Endothelial cell of umbilical vein (primary cell): Measurements from ENCODE around the gene MAPK9. TPM values are rescaled to one million over a fixed set of nuclear protein-coding genes. Genes with fewer than 3 reads are reported as not detected.

Source experiments
- BruUV-seq: library from RNA; stranded (reverse); fragments of 400-500 nt; replicated peaks from 2 replicates; lab custom pipeline; 2021; lab: Mats Ljungman, UMichigan
- CTCF ChIA-PET: fragments of 300-600, 350-600 bp; sonication (Branson Sonifier 250); formaldehyde crosslinking; loops from one replicate; lab custom pipeline; 2021; ENCODE audit warnings: antibody characterized with exemption, inconsistent platforms; lab: Charles Lee
- POLR2A ChIA-PET: fragments of 300-600, 350-600 bp; sonication (Branson Sonifier 250); formaldehyde crosslinking; loops from one replicate; lab custom pipeline; 2021; ENCODE audit warnings: antibody characterized with exemption, inconsistent platforms; lab: Charles Lee
- DNase-seq: peaks from one replicate; pipeline ENCODE4 v3.0.0-alpha.2; 2011; ENCODE audit warnings: low read depth, low spot score
- FAIRE-seq: peaks from 2 replicates; lab custom pipeline; 2011; peaks lifted over from hg19 to GRCh38; lab: Jason Lieb, UNC
- H2AFZ ChIP-seq: 2 replicates; pipeline ENCODE4 v1.6.0; 2012; ENCODE audit warnings: low read depth, low read length, control low read depth, inconsistent platforms
- H3K27ac ChIP-seq: 2 replicates; pipeline ENCODE4 v1.5.1; 2011; ENCODE audit warnings: low read depth, mild to moderate bottlenecking, control low read depth, low read length, moderate library complexity; ENCODE audit not compliant: insufficient read depth
- H3K27me3 ChIP-seq, 2 experiments: 2 replicates each; pipeline versions ENCODE4 v1.6.0 to v1.6.1; 2011; ENCODE audit warnings: low read length in 2 of 2, mixed read lengths in 1 of 2; ENCODE audit not compliant: control insufficient read depth in 2 of 2, insufficient read depth in 2 of 2
- H3K36me3 ChIP-seq, 2 experiments: 2 replicates in 1 of 2; 3 replicates in 1 of 2; pipeline ENCODE4 v1.5.1; 2011; ENCODE audit warnings: low read length in 2 of 2, mild to moderate bottlenecking in 1 of 2, moderate library complexity in 1 of 2; ENCODE audit not compliant: control insufficient read depth in 2 of 2, insufficient read depth in 2 of 2; ENCODE audit errors: extremely low read depth in 1 of 2
- H3K4me1 ChIP-seq: 3 replicates; pipeline ENCODE4 v1.5.1; 2011; ENCODE audit warnings: mild to moderate bottlenecking, low read length; ENCODE audit not compliant: control insufficient read depth, insufficient read depth; ENCODE audit errors: extremely low read depth
- H3K4me2 ChIP-seq: 2 replicates; pipeline ENCODE4 v1.6.1; 2011; ENCODE audit warnings: low read length, control low read depth, mixed read lengths; ENCODE audit not compliant: insufficient read depth
- H3K4me3 ChIP-seq, 3 experiments: fragments of 200-600 bp in 1 of 3; sonication (generic), shearing (Covaris generic) in 1 of 3; replicated peaks in 1 of 3; 2 replicates each; pipeline ENCODE4 v1.5.1; 2011 to 2016; ENCODE audit warnings: control low read depth in 3 of 3, low read length in 3 of 3, mild to moderate bottlenecking in 2 of 3, inconsistent platforms in 1 of 3, low read depth in 1 of 3, moderate library complexity in 1 of 3; ENCODE audit not compliant: insufficient read depth in 1 of 3
- H3K79me2 ChIP-seq: 2 replicates; pipeline ENCODE4 v1.6.0; 2012; ENCODE audit warnings: low read length, inconsistent platforms; ENCODE audit not compliant: control insufficient read depth, insufficient read depth
- H3K9ac ChIP-seq: replicated peaks from 2 replicates; pipeline ENCODE3; 2011; ENCODE audit warnings: low read length, control low read depth; ENCODE audit not compliant: insufficient read depth; ENCODE audit errors: extremely low read depth
- H3K9me1 ChIP-seq: replicated peaks from 3 replicates; pipeline ENCODE4 v1.6.0; 2011; ENCODE audit warnings: mild to moderate bottlenecking, low read length; ENCODE audit not compliant: control insufficient read depth, insufficient read depth; ENCODE audit errors: extremely low read depth
- H3K9me3 ChIP-seq: replicated peaks from 2 replicates; pipeline ENCODE4 v1.5.1; 2012; ENCODE audit warnings: low read length, inconsistent platforms; ENCODE audit not compliant: control insufficient read depth, insufficient read depth
- H4K20me1 ChIP-seq: replicated peaks from 2 replicates; pipeline ENCODE3; 2011; ENCODE audit warnings: mild to moderate bottlenecking, low read length; ENCODE audit not compliant: control insufficient read depth, insufficient read depth; ENCODE audit errors: extremely low read depth
- CTCF ChIP-seq, 2 donors: IDR thresholded peaks; 1 replicate in 1 of 2; 2 replicates in 1 of 2; pipeline ENCODE4 v1.5.1; 2011; ENCODE audit warnings: low read length in 2 of 2, mild to moderate bottlenecking in 2 of 2, moderate library complexity in 2 of 2, control low read depth in 1 of 2, inconsistent platforms in 1 of 2, low read depth in 1 of 2; ENCODE audit not compliant: insufficient read depth in 1 of 2; ENCODE audit errors: extremely low read depth in 1 of 2
- FOS ChIP-seq: IDR thresholded peaks from 2 replicates; pipeline ENCODE4 v1.6.1; 2011; ENCODE audit warnings: mild to moderate bottlenecking, low read length, moderate library complexity, borderline replicate concordance; ENCODE audit not compliant: insufficient read depth
- GATA2 ChIP-seq: IDR thresholded peaks from 2 replicates; pipeline ENCODE4 v1.7.0; 2011; ENCODE audit warnings: low read depth, mild to moderate bottlenecking, moderate library complexity, mixed read lengths, low read length; ENCODE audit not compliant: insufficient read length, insufficient read depth
- JUN ChIP-seq: IDR thresholded peaks from 2 replicates; pipeline ENCODE4 v1.6.1; 2011; ENCODE audit warnings: borderline replicate concordance, low read depth; ENCODE audit not compliant: insufficient read length, insufficient read depth
- MAX ChIP-seq: IDR thresholded peaks from 2 replicates; pipeline ENCODE4 v1.6.1; 2011; ENCODE audit not compliant: insufficient read depth, insufficient read length
- MYC ChIP-seq: IDR thresholded peaks from one replicate; pipeline ENCODE4 v1.6.1; 2011; ENCODE audit warnings: mild to moderate bottlenecking, low read depth, low read length
- POLR2A ChIP-seq: IDR thresholded peaks from 2 replicates; pipeline ENCODE4 v1.6.1; 2012; ENCODE audit warnings: low read depth, mild to moderate bottlenecking, control low read depth, low read length
- POLR2AphosphoS5 ChIP-seq: IDR thresholded peaks from 2 replicates; pipeline ENCODE4 v1.6.1; 2012; ENCODE audit warnings: low read depth, mild to moderate bottlenecking, control low read depth, low read length, moderate library complexity; ENCODE audit not compliant: insufficient read depth
- dilution Hi-C: fragments of 300-500 bp; cut with MboI; formaldehyde crosslinking; loops from one replicate; pipeline ENCODE4 v1.15.0; 2019; ENCODE audit warnings: low sequenced_read_pairs; ENCODE audit not compliant: extremely low pct_ligation_motif_present
- intact Hi-C: fragments of 100-400 bp; cut with micrococcal nuclease; formaldehyde crosslinking; loops from one replicate; pipeline ENCODE4 v1.10.0; 2022
- polyA plus RNA-seq, 4 experiments: library from polyadenylated mRNA; depleted of rRNA in 3 of 4; stranded (reverse) in 3 of 4; unstranded in 1 of 4; fragments of >200 nt; gene quantifications; 2 replicates each; pipeline versions ENCODE4 v1.2.1 to v1.2.3, GENCODE V29; 2011 to 2012; ENCODE audit warnings: missing spikeins in 1 of 4
- total RNA-seq: library from RNA; stranded (reverse); gene quantifications from 2 replicates; pipeline ENCODE4 v1.2.3, GENCODE V29; 2021

Gene MAPK9
- total and polyA plus RNA-seq, 2 donors (not counting 3 experiments of a cell fraction or from before 2014, with no cell fraction given): 24.6 to 34.8 TPM

- Histone ChIP-seq H3K4me3 (no peak overlapping the region), H3K9ac (no peak overlapping the region), H3K9me3 (no peaks in the 10 kb centered on the region), H3K4me2 (no peak overlapping the region), H3K9me1 (no peaks in the 10 kb centered on the region), H3K27ac (no peak overlapping the region), H4K20me1 (no peaks in the 10 kb centered on the region), H2AFZ (no peak overlapping the region), H3K36me3 (no peaks in the 10 kb centered on the region), H3K79me2 (peaks cover 12% of the 10 kb centered on the region), H3K27me3 (no peaks in the 10 kb centered on the region), H3K4me1 (peaks cover 6% of the 10 kb centered on the region)
- dilution Hi-C loops: no loop called here
- POLR2A ChIA-PET: no interaction called here
- intact Hi-C loops: loop anchor here (10.0 kb wide), 1 partner anchor 350 kb away; the partner anchor contains the start of gene FLT4
- no peak for FAIRE-seq
- DNase-seq: no peak
- no peak for TF ChIP-seq POLR2AphosphoS5
- CTCF ChIA-PET: interaction anchor here (1.0 to 5.2 kb wide), 9 partner anchors 11 to 312 kb away, joined by 3 to 69 read pairs (median 5); partner anchors contain the start of gene RASGEF1C
- BruUV-seq: no TSS peak
These were observed 2.5 kb upstream of the MAPK9 start for GRCh38 chr5:180294411-180294810.

GRCh38 chr5:180291234-180291940, 496 bp downstream of the MAPK9 start:
- peaks cover 6% of the 10 kb centered on the region for H3K4me1 ChIP-seq
- no peak overlapping the region for H3K27ac ChIP-seq
- H3K36me3 ChIP-seq: no peaks in the 10 kb centered on the region
- no peaks in the 10 kb centered on the region for H3K9me3 ChIP-seq
- TF ChIP-seq GATA2 (no peak), FOS (no peak), MAX (no peak), POLR2AphosphoS5 (no peak), CTCF (IDR thresholded peaks at IDR 0.05; ENCODE audit: extremely low read depth in 1 of 2, insufficient read depth in 1 of 2, low read depth in 1 of 2, low read length in 2 of 2) (peak in 1 of 2 donors; percentile 13), MYC (no peak), POLR2A (no peak), JUN (no peak)
- H3K27me3 ChIP-seq: no peaks in the 10 kb centered on the region
- ChIA-PET CTCF (interaction anchor here (0.7 to 5.2 kb wide), 8 partner anchors 23 to 315 kb away, joined by 3 to 69 read pairs (median 8); partner anchors contain the start of genes GFPT2 and RASGEF1C), POLR2A (interaction anchor here (0.6 kb wide), 1 partner anchor 215 kb away, joined by 3 read pairs; no protein-coding TSS in a partner anchor)
- dilution Hi-C loops (no loop called here), intact Hi-C loops (loop anchor here (10.0 kb wide), 1 partner anchor 353 kb away; the partner anchor contains the start of gene FLT4)
- BruUV-seq: no TSS peak
- H2AFZ ChIP-seq: peak overlapping the region; percentile 74
- DNase-seq (peak; percentile 23), FAIRE-seq (no peak)
- H4K20me1 ChIP-seq: peaks cover 2% of the 10 kb centered on the region
- peaks cover 24% of the 10 kb centered on the region for H3K79me2 ChIP-seq
- peak overlapping the region; percentile 67 for H3K4me2 ChIP-seq
- H3K4me3 ChIP-seq: peak overlapping the region; percentile 67 to 88 (median 69)
- peak overlapping the region; percentile 68 for H3K9ac ChIP-seq
- no peaks in the 10 kb centered on the region for H3K9me1 ChIP-seq
